AG04449 (cell line): ENCODE measurements around the gene INTS6.

Experiments
- CTCF ChIA-PET: fragments of 350-600 bp; formaldehyde crosslinking; extraction: SDS; loops from one replicate; lab custom pipeline; 2021; ENCODE audit warnings: antibody characterized with exemption; lab: Yijun Ruan, JAX
- POLR2A ChIA-PET: fragments of 400-600, 350-600 bp; formaldehyde crosslinking; extraction: SDS; loops from one replicate; lab custom pipeline; 2020; ENCODE audit warnings: antibody characterized with exemption, inconsistent platforms; lab: Yijun Ruan, JAX
- DNase-seq: peaks from one replicate; pipeline ENCODE4 v3.0.0-alpha.2; 2010; ENCODE audit warnings: low read depth, low spot score
- H3K4me3 ChIP-seq: 2 replicates; pipeline ENCODE4 v1.5.1; 2011; ENCODE audit warnings: low read depth, mild to moderate bottlenecking, control low read depth, low read length
- TF ChIP-seq, protein P1 (sequence below): IDR thresholded peaks from one replicate; pipeline ENCODE4 v1.5.1; 2011; ENCODE audit warnings: mild to moderate bottlenecking, moderate library complexity, low read length, control low read depth, inconsistent platforms; ENCODE audit not compliant: insufficient read depth; ENCODE audit errors: missing control alignments

The INTS6 gene

DNA sequence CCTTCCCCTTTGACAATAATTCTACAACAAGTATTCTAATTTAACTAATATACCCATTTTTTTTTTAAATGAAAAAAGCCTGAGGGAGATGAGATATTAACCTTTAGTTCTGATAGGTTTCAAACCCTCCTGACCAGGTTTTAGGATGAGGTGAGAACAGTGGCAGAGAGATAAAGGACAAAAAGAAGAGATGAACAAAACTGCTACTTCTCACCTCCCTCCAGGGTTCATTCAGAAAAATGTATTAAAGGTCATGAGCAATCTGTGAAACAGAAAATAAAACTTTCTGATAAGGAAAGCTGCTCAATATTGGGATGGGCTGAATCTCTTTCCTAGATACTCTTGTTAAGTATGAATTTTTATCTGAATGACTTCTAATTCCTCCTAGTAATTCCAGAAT, 89.2 kb downstream of the INTS6 start:
- CTCF ChIA-PET = interaction anchor here (1.8 kb wide), 1 partner anchor 77 kb away, joined by 6 read pairs; no protein-coding TSS in a partner anchor
- TF ChIP-seq, protein P1, sequence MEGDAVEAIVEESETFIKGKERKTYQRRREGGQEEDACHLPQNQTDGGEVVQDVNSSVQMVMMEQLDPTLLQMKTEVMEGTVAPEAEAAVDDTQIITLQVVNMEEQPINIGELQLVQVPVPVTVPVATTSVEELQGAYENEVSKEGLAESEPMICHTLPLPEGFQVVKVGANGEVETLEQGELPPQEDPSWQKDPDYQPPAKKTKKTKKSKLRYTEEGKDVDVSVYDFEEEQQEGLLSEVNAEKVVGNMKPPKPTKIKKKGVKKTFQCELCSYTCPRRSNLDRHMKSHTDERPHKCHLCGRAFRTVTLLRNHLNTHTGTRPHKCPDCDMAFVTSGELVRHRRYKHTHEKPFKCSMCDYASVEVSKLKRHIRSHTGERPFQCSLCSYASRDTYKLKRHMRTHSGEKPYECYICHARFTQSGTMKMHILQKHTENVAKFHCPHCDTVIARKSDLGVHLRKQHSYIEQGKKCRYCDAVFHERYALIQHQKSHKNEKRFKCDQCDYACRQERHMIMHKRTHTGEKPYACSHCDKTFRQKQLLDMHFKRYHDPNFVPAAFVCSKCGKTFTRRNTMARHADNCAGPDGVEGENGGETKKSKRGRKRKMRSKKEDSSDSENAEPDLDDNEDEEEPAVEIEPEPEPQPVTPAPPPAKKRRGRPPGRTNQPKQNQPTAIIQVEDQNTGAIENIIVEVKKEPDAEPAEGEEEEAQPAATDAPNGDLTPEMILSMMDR = no peak
- POLR2A ChIA-PET = no interaction called here
- DNase-seq = no peak
- no peak overlapping the region for H3K4me3 ChIP-seq

- POLR2A ChIA-PET = no interaction called here
- CTCF ChIA-PET = interaction anchor here (1.3 kb wide), 1 partner anchor 452 kb away, joined by 3 read pairs; no protein-coding TSS in a partner anchor
- TF ChIP-seq, protein P1 = no peak
- DNase-seq = no peak
- H3K4me3 ChIP-seq = no peak overlapping the region
Measured at GRCh38 chr13:51361106-51361505, 91.7 kb downstream of the INTS6 start.

- TF ChIP-seq, protein P1 = no peak
- H3K4me3 ChIP-seq = no peak overlapping the region
- ChIA-PET CTCF (interaction anchor here (0.7 to 1.3 kb wide), 2 partner anchors 10 to 453 kb away, joined by 3 read pairs; no protein-coding TSS in a partner anchor), POLR2A (no interaction called here)
- DNase-seq = no peak
Measured at GRCh38 chr13:51360489-51360888, 92.3 kb downstream of the INTS6 start.

DNA sequence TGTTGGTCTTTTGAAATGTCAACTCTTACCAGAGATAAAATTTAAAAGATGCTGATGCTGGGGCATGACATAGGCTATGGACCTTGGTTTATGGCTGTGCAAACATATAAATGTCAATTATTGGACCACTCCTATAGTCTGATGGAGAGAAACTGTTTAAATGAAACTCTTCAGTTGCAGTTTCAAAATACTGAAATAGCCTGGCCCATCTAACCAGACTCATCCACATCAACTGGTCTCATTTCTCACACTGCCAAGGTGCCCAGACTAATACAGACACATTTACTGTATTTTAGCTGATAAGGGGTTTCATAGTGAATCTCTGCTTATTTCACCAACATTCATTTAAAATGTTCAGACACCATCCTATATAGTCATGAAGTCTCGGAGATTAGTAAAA, 93.5 kb downstream of the INTS6 start:
- no peak for DNase-seq
- ChIA-PET CTCF (interaction anchor here (1.7 kb wide), 1 partner anchor 73 kb away, joined by 5 read pairs; no protein-coding TSS in a partner anchor), POLR2A (no interaction called here)
- TF ChIP-seq, protein P1 = no peak
- H3K4me3 ChIP-seq = no peak overlapping the region

DNA sequence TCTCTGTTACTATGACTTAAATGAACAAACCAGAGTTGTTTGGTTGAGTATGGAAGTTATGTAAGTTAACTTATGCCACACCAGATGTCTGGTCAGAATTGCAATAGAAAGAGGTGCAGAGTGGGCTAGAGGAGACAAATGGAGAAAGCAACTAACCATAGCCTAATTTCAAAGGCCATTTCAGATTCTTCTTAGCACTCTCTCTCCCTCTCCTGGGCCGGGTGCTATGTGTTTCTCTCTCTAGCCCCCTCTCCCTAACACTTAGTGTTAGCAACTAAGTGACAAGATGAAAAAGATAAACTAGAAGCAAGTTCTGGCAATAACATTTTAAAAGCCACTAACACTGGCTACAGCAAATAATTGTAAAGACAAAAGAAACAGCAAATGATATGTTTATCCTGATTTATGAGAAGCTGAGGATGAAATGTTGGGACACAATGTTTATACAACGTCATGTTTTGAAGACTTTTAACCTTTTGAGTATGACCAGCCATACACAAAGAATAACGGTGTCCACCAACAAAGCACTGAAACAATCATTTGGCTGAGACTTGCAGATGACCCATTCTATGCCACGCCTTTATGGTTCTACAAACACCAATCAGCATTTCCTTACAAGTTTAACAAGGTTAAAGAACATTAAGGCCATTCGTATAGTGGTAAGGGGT, 94.8 kb downstream of the INTS6 start:
- CTCF ChIA-PET = no interaction called here
- TF ChIP-seq, protein P1 = no peak
- no peak overlapping the region for H3K4me3 ChIP-seq
- no peak for DNase-seq
- POLR2A ChIA-PET = no interaction called here

DNA sequence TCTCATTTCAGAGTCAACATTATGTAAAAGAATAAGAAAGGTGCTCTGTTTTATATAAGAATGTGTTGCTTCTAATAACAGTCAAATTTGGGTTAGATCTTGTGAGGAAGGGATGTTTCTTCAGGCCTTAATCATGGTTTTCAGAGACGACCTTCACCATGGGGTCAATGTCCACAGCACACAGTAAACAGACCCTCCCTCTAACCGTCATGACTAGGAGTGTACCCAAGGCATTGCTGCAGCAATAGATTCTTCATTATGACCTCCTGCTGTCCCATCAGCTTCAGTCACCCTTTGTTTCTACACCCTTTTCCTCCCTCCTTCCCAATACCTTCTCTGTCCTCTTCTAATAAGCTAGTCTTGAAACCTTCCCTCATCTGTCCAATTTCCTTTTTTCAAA, 97.6 kb downstream of the INTS6 start:
- ChIA-PET CTCF (interaction anchor here (1.3 kb wide), 1 partner anchor 69 kb away, joined by 3 read pairs; no protein-coding TSS in a partner anchor), POLR2A (no interaction called here)
- TF ChIP-seq, protein P1 = no peak
- no peak for DNase-seq
- no peak overlapping the region for H3K4me3 ChIP-seq
